Ovary (tissue), 3 donors: Measurements from ENCODE around the gene PHLDB1.

Experiments used
- CTCF ChIP-seq, 3 donors: fragments of 450-650 bp in 2 of 3; fragments of 200-600 bp in 1 of 3; IDR thresholded peaks; one replicate each; pipeline versions ENCODE4 v1.5.1 to v1.8.0; 2016 to 2022; ENCODE audit warnings: antibody characterized with exemption in 3 of 3, mild to moderate bottlenecking in 1 of 3
- EP300 ChIP-seq: sonication (generic); formaldehyde crosslinking; IDR thresholded peaks from one replicate; pipeline ENCODE4 v1.6.1; 2017; ENCODE audit warnings: antibody characterized with exemption
- POLR2A ChIP-seq: fragments of 450-650 bp; IDR thresholded peaks from one replicate; pipeline ENCODE4 v1.6.1; 2017; ENCODE audit warnings: antibody characterized with exemption, mild to moderate bottlenecking, moderate library complexity
- donor health status: DM: no; HTN: no; CAD: no.

GRCh38 chr11:118615282-118615975, 8.0 kb downstream of the PHLDB1 start:
- no peak for TF ChIP-seq POLR2A
- TF ChIP-seq EP300 = no peak
- TF ChIP-seq CTCF (IDR thresholded peaks at IDR 0.05) = no peak
